Stimulated activated CD8-positive, alpha-beta memory T cell treated with anti-CD3 and anti-CD28 coated beads, Interleukin-12 subunit alpha, Interleukin-12 subunit beta, amount 100 ng/mL, for 1 hour (primary cell): ENCODE data around the gene RMND1.

Source experiments
- DNase-seq: peaks from one replicate; pipeline ENCODE4 v3.0.0-alpha.2; 2020; ENCODE audit warnings: low read depth

The RMND1 gene

DNA sequence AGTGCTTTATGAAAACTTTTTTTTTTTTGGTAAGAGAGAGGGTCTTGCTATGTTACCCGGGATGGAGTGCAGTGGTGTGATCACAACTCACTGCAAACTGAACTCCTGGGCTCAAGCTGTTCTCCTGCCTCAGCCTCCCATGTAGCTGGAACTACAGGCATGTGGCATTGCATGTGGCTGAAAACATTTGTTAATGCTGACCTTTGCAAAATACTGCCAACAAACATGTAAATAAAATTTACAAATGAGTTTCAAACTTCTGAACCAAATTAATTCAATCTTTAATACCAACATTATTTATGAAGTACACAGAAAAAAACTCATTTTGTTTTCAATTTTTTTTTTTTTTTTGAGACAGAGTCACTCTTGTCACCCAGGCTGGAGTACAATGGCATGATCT lies 34.4 kb downstream of the RMND1 start:
- DNase-seq, result no peak

DNA sequence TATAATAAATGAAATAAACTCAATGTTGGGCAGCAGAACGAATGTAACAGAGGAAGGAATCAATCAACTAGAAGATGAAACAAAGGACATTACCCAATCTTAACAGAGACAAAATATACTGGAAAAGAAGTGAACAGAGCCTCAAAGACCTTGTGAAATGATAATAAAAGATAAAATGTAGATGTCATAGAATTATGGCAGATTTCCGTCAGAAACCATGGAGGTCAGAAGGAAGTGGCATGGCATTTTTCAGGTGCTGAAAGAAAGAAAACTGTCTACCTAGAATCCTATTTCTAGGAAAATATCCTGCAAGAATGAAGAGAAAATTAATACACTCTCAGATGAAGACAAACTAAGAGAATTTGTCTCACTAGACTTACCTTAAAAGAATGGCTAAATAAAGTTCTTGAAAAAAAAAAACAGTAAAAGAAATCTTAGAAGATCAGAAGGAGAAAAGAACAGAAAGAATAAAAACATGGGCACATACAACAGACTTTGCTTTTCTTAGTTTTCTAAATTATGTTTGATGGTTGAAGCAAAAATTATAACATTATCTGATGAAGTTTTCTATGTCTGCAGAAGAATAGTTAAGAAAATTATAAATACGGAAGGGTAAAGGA lies 37.2 kb downstream of the RMND1 start:
- no peak for DNase-seq

DNA sequence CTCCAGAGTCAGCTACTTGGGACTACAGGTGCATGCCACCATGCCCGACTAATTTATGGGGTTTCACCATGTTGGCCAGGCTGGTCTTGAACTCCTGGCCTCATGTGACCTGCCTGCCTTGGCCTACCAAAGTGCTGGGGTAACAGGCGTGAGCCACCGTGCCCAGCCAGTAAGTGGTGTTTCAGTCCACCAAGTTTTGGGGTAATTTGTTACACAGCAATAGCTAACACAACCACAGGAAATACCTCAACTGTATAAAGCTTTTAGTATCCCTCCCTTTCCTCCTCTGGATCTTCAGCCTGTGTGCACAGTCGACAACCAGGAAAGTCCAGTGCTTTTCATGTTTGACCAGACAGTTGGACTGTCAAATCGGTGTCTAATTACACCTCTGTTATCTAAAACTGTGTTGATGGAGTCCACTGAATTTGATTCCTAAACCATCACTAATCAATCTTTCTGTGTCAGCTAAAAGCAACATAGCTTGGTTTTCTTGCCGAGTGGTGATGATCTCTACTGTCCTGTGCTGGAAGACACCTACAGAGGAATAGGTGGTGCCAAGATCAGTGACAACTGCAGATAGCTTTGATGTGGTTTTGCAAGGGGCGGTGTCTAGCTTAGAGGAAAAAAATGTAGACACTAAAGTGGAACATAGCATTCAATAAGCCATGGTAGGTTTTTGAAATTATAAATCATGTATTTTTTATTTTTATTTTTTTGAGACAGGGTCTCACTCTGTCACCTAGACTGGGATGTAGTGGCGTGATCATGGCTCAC lies 38.4 kb downstream of the RMND1 start:
- DNase-seq, result peak; percentile 42

DNA sequence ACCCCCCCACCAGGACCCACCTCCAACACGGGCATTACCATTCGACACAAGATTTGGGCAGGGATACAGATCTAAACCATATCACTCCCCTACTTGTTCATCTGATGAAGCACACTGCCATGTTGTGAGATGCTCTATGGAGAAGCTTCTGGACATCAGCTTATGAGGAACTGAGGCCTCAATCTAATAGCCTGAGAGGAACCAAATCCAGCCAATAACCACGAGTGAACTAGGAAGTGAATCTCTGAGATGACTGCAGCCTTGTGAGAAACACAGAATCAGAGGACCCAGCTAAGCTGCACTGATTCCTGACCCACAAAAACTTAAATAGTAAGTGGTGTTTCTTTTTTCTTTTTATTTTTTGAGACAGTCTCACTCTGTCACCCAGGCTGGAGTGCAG lies 39.0 kb downstream of the RMND1 start:
- DNase-seq, result no peak

DNA sequence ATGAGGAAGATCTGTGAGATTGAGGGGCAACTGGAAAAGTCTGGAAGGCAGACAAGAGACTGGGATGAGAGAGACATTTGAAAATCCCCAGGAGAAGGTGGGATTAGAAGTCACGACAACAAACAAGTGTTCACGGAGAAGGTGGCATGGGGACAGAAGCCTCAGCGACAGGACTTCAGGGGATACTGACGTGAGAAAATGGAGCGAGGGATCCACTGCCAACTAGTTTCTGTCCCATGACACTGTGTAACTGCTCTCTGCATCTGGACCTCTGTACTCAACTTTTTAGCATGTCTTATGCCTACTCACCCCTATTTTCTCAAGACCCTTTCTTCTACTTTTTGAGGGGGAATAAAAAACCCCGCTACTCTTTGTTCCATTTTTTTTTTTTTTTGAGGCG lies 42.2 kb downstream of the RMND1 start:
- no peak for DNase-seq

DNA sequence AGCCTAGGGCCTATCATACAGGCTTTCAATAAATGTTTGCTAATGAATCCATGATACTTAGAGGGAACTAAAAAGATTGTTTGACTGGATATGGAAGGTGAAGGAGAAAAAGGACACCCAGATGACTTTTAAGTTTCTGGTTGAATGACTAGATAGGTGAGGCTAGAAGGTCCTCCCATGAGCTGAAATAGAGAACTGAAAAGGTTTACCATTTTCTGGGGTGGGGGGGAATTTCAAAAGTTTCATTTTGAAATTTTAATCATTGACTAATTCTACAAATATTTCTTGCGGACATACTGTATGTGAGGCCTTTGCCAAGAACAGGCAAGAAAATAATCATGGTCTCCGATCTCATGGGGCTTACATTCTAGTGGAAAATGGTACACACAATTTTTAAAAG lies 42.7 kb downstream of the RMND1 start:
- DNase-seq, result no peak

DNA sequence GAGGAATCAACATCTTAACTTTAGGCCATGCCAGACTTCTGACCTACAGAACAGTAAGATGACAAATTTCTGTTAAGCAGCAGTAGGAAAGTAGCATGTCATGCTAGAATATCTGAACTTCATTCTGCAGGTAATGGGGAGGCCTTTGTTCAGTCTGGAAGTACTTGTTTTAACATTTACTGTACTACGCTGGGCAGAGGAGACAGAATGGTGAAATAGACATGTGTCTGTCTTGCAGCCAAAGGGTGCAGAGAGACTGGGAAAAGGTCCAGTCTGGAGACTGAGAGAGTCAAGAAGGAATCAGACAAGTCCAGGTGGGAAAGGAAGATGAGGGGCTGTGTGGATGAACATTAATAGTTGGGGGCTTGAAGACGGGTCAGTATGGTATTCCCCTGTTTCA lies 43.1 kb downstream of the RMND1 start:
- DNase-seq, result no peak

DNA sequence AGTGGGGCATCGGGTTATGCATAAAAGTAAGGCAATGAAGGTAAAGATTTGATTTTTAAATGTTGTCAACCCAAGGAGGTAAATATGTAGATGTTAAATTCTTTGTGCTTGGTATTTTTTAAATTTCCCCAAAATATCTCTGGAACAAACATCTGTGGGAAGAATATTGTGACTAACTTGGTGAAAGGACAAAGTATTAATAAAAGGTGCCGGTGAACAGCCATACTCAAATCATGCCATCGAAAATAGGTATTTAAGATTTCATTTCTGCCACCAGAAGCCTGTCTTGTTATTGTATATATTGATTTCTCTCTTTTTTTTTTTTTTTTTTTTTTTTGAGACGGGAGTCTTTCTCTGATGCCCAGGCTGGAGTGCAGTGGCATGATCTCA lies 48.0 kb downstream of the RMND1 start:
- DNase-seq, result no peak

DNA sequence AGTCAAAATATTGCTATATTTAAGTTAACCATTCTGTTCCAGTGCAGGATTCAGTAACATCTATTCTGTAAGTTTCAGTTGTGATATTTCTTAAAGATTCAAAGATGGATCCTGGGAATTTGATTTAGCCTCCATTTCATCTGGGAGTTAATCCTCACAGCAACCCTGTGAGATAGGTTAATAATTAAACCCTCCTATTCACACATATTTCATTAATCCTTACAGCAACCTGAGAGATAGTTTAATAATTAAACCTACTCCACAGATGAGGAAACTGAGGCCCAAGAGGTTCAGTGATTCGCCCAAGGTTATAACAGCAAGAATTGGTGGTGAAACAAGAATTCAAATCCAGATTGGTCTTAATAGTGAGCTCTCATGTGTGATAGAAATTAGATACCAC lies 49.7 kb downstream of the RMND1 start:
- no peak for DNase-seq

DNA sequence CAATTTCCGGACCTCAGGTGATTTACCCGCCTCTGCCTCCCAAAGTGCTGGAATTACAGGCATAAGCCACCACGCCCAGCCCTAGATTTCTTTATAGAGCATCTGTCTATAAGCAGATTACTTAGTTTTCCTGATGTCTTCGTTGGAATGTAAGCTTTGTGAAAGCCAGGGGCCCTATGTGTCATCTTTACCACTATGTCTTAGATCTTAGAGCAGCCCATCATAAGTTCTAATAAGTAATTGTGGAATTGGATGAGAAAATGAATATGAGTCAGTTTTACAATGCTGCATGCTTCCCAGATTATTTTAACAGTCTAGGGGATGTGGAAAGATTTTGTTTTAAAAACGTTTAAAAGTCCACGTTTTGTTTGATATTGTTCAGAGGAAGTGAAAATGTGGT lies 51.5 kb downstream of the RMND1 start:
- no peak for DNase-seq

DNA sequence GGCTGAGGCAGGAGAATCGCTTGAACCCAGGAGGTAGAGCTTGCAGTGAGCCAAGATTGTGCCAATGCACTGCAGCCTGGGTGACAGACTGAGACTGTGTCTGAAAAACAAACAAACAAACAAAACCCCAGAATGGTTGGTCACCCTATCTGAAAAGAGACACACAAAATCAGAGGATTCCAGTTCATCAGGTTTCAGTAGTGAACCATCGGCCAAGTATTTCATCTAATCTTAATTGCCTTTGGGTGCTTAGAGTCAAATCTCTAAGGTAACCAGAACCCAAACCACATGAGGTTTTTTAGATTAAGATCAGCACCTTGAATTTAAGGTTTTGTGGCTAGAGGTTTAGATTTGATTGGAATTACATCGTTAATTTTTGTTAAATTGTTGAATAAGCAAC lies 52.2 kb downstream of the RMND1 start:
- no peak for DNase-seq

DNA sequence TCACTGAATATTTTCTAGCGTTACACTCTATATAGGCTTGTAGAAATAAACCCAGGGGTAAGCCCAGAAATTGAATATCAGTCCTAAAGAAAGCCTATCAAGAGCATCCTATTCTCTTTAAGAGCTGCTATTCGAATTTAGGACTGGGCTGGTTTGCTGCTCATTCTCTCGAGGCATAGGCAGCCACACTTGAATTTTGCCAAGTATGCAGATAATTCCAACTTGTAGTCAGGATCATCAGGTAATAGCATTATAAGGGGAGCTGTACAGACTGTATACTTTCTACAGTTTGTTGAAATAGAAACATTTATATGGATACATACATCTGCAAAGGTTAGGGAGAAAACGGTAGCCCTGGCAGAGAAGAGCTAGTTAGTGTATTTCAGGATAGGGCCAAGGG lies 58.5 kb downstream of the RMND1 start:
- no peak for DNase-seq

DNA sequence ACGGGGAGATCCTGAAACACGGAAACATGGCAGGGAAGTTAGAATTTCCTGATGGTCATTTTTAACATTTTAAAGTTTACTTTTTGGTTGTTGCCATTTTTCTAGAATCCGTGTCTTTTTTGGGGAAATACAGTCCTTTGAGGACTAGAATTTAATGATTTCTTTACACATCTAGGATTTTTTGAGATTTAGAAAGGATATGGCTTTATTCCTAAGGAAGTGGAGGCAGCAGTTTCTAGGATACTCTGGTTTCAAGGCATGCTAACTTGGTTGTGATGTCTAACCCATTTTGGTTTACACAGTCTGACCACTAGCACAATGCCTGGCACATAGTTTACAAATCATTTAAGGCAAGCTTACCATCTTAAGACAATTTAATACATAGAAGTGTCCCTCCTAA lies 59.5 kb downstream of the RMND1 start:
- no peak for DNase-seq

DNA sequence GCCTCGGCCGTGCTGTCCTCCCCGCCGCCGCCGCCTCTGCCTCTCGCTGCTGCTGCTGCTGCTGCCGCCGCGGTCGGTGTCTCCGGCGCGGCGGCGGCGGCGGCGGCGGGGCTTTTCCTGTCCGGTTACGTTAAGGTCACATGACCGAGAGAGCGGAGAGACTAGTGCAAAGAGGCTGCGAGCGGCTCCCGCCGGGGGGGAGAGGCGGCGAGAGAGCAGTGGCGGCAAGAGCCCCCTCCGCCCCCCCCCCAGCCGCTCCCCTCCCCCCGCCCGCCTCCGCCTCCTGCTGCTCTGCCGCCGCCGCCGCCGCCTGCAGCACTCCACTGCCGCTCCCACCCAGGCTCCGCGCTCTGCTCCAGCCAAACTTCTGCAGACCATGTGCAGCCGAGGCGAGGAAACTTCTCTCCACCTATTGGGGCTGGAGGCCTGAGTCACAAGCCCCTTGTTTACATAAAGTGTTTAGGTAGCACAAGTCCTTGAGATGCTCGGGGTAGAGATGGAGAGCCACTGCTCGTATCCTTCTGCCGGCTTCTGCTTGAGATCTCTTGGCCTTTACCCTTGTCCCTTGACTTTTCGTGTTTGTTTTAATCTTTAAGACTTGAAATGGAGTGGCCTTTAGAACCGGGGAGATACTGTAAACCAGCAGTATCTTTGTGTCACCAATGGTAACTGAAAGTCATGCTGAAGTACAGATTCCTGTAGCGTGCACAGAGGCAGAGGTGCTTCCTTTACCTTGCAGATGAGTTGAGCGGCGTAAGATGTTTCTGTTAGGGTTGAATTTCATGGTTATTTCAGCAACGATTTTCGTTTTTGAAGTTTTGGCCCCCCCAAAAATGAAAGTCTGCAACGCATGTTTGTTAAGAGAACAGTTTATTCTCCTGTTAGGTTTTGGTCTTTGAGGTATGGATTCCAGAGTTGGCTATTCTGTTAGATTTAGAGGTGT lies 60.2 kb downstream of the RMND1 start, which contains the start of gene ZBTB2:
TSS of gene ZBTB2 (minus strand) at position 89 of the 943 bp plus-strand sequence. CDS start 17,922 bp downstream, outside the sequence.
- DNase-seq, result peak; percentile 42

DNA sequence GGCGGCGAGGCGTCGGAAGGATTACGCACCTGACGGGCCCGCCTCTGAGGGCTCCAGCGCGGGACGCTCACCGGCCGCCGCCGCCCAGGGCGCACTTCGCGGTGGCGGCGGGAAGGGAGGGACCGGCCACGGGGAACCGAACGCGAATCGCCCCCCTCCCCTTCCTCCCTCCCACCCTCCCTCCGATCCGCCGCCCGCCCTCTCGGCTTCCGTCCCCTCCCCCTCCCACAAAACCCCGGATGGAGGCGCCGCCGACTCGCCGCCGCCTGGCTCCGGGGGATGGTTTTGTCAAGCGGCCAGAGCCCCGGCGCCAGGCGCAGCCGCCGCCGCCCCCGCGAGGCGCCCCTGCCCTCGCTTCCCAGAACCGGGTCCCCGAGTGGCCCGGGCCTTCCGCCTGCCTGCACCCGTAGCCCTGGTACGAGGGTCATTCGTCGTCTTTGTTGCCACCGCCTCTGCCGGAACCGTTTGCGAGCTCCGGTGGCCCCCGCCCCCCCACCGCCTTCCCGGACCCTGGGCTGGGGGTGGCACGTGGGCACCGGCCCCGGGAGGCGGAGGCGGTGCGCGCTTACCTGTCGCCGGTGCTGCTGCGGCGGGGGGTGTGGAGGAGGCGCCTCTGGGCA lies 61.0 kb downstream of the RMND1 start:
- DNase-seq, result peak; percentile 64

DNA sequence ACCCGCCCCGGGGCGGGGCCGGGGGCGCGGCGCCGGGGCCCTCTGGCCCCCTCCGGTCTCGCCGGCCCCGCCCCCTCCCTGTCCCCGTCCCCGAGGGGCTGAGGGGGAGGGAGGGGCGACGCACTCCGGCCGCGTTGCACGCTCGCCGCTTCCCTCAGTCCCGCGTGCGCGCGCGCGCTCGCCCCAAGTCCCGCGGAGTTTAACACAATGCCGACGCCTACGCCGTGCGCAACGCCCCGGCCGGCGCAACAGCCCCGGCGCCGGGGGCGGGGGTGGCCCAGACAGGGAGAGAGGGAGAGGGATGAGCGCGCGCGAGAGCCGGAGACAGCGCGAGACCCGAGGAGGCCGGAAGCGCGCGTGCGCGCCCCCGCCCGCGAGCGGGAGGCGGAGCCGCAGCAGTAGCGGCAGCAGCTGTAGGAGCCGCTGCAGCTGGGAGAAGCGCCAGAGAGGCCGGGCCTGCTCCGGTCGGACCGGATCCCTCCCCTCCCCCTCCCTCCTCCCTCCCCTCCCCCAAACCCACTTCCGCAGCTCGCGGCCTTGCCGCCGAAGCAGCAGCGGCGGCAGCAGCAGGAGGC lies 61.6 kb downstream of the RMND1 start:
- DNase-seq, result peak; percentile 94

DNA sequence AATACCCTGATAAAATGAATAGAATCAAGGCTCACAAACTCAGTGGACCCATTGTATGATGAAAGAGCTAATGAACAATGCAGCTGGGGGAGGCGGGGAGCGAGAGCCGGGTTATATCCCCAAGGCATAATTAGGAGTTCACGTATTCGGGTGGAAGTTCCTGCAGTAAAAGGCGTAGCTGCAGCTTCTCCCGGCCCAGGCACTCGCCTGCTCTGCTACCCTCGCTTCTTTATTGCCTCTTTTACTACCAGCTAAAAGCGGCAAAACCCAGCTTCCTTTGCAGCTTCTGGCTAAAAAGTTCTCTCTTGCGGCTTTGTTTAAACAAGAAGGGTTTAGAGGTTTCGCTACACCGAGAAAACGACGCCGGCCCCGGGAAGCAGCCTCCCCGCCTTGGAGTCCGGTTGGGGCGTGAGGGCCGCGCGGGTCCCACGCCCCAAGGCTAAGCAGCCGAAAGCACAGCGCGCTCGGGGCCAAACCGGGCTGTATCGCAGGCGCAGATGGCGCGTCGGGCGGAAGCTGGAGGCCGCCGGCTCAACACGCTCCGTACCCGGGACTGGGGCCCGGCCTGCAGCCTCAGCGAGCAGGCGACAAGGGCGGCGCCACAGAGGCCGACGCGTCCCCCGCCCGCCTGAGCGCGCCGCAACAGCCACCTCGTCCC lies 62.2 kb downstream of the RMND1 start:
- no peak for DNase-seq

DNA sequence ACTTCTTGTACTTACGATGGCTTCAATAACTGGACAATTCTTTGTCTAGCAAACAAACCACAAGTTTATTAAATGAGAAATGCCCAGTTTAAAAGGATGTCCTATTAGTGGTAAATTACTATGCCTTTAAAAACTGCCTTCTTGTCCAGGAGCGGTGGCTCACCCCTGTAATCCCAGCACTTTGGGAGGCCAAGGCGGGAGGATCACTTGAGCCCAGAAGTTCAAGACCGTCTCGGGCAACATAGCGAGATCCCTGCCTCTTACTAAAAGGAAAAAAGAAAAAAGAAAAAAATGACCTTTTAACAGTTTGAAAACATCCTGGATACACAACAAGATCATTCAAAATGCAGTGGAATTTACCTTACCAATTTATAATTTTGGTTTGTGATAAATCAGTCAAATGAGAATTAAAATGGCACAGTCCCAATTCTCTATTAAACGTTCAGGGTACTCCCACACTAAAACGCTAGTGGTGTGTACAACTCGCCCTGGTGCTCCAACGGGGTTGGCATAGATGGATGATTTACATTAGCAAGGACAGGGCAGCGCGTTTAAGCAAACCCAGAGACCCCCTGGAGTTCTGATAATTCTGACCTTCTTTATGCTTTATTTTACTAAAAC lies 62.8 kb downstream of the RMND1 start:
- no peak for DNase-seq

DNA sequence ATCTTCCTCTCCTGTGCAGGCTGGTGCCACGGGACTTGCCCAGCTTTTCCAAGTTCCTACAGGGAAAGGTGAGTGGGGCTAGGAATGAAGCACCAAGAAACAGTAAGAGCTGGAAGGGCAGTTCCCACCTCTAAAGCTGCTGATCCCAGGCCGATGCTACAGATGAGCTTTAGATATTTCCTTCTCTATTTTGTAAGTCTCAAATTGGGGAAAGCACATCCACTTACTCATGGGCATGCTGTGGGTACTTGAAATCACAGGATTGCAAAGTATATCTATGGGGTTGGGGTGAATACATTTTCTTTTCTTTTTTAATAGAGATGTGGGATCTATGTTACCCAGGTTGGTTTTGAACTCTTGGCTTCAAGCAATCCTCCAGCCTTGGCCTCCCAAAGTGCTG lies 63.7 kb downstream of the RMND1 start:
- DNase-seq, result no peak

DNA sequence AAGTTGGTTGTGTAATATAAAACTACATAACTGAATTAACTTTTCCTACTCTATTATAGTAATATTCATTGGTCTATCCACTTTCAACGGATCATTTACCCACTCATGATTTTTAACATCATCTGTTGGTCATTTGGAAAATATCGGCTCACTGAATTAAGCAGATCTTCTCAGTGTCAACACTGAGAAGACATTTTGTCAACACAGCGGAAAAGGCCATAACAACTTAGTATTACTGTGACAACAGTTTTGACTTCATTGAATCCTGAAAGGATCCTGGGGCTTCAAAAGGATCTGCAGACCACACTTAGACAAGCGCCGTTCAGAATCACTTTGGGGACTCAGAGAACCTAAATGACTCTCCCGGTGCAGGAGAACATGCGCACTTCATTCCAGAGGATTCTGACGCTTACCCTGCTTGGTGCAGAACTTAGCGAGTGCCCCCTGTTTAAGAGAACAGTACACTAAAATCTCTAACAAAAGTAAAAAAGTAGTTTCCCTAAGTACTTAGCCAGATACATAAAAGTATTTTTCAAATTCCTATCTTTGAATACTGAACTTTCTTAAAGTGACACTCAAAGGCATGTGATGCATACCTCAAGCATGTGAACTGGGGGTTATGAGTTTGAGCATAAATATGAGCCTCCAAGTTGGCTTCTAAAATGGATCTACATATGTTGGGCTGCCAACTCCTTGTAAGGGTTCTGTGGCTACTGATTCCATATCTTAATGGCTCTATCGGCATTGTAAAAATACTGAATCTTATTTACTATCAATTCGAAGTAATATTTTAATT lies 64.6 kb downstream of the RMND1 start:
- no peak for DNase-seq
